Measurements from ENCODE around the gene PARVB.
"Not testable (repeated sequence)": the region's sequence is repeated elsewhere in the genome, so short reads cannot be mapped to it uniquely, and the experiment has no call there.

Gene PARVB

DNA sequence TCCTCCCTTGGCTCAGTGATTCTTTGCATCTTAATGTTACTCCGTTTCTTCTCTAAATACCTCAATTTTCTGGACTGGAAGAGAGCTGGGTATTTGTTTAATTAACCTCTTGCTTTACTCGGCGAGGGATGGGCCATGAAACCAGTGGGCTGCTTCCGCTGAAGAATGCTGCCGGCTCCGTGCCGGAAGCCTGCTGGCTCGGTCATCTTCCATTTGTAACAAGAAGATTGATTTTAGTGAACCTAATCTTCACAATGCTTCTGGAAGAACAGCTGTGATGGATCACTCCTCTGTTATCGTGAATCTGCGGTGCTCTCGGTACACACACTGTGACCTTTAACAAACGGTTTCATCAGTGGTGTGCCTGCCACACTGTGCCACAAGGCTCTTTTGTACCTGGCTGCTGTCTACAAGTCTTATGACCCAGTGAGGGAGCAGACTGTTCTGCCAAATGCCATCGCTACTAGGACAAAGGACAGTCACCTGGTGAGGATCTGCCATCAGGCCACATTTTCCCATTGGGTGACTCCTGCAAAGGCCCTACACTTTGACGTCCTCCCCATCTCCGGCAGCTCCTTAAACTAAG lies 25.3 kb upstream of the PARVB start:
- DNase-seq = no peak

DNA sequence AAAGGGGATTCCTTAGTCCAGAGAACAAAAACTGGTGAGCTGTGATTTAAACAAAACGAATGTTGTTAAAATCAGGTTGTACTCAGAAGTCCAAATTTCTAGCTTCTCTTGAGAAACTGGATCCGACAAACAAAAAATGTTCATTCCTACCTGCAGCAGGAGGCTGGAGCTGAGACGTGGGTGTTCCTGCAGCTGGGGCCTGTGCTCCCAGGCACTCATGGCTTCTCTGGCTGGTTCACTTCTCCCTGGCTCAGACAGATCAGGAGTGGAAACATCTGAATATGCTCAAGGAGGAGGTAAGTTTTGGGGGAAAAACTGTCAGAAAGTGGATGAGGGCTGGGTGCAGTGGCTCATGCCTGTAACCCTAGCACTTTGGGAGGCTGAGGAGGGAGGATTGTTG lies 24.7 kb upstream of the PARVB start:
- no peak for DNase-seq

DNA sequence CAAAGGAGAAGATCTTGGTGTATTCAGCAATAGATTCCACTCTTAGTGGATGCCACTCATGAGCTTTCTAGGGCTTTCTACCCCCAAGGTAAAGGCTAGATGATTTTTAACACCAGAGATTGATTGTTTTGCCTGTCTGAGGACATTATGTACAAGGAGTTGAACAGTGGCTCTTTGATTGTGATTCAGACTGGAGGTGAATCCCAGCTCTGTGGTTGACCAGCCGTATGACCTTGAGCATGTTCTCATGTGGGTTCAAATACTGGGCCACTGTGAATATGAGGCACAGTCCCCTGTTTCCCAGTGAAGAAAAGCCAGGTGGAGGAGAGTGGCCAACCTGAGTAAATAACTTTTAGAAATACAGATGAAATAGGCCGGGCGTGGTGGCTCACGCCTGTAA lies 24.0 kb upstream of the PARVB start:
- no peak for DNase-seq

DNA sequence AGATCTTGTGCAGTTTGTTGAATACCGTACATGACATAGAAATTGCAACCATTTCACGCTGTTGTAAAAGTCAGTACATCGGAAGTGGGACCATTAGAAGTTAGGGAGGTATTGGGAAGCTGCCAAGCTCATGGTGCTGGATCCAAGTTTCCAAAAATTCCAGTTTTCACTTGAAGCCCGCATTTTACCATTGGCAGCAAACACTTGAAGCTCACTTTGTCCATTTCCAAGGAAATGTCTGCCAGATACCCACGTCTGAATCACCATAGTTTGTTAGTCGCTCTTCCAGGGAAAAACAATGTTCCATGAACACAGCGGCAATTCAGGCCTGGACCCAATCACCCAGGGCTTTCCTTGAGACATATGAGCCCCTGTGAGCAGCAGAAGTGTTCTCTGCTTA lies 22.6 kb upstream of the PARVB start:
- DNase-seq = no peak

DNA sequence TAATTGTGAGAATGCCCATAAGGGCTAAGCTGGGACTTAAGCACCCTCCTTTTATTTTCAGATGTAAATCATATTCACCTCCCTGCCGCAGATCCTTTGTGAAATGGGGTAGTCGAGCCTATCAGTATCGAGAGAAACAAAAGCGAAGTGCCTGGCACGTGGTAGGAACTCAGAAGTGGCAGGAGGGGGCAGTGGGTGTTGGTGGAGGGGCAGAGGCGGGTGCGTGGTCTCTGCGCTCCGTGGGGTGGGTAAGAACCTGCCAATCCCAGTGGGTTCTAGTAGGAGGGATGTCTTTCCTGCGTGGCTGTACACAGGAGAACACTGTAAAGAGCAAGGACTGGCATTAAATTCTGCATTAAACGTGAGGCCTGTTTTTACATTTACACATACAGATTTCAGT lies 21.8 kb upstream of the PARVB start:
- no peak for DNase-seq

DNA sequence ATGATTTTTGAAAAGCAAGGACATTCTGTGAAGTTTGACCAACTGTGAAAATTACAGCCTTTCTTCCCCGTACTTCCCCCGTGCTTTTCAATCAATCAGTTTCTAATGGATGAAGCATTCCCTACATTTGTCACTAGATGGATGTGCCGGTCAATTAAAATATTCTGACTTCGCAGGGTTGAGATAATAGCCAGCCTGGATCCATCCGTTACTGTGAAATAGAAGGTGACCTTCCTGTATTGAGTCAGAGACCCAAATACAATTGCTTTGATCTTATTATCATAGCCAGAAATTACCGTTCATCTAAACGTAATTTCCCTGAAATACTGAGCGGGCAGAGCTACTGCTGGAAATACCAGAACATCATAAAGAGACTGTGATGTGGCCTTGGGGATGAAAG lies 21.1 kb upstream of the PARVB start:
- no peak for DNase-seq

DNA sequence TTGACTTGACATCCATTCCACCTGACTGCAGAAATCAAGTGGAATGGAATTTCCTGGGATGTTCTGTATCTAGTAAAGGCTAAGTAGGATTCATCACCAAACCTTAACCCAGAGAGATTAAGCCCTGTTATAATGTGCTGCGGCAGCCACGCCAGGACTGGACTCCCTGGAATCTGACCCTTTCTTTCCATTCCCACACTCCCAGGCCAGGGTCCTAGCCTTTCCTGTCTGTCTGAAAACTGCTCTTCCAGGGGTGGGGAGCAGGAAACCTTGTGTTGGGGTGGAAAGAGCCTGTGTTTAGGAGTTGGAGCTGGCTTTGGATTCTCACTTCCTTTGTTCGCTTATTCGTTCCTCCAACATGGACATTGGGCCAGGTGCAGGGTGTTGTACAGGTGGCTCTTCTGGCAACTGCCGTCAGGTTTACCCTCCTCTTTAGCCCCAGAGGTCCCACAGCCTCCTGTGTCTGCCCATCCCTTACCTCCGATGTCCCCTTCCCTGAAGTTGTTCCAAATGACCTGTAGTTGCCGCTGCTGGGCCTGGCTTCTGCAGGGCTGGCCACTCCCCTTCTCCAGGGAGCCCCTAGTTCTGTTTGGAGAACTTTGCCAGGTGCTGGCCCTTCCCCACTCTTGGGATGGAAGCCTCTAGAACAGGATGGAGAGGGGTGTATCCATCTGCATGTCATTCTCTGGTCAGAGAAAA lies 20.5 kb upstream of the PARVB start:
- DNase-seq = no peak

DNA sequence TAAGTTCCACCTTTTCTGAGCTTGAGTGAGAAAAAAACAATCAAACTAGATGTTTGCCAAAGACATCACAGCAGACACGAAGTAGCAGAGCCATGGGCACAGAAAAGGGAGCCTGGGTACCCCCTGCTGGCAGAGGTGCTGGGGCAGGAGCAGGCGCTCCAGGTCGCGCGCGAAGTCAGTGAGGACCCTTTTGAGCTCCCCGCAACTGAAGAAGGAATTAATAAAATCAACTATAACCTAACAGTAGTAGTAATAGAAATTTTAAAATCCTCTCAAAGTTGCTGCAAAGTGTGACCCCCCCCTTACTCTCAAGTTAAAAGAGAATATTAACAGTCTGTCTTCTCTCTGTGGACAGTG lies 20.0 kb upstream of the PARVB start:
- no peak for DNase-seq

DNA sequence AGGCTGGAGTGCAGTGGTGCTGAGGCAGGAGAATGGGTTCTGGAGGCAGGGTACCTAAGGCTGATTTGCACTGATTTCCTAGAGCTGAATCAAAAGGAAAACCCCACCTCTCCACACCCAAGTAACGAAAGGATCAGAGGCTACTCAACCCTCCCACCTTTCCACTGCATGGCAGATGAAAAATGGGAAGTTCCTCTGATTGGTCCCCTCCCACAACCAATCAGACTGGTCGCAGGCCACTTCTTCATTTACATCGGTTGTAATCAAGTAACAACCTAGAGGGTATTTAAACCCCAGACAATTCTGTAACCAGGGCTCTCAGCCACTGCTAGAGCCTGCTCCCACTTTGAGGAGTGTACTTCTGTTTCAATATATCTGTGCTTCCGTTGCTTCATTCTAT lies 18.6 kb upstream of the PARVB start:
- DNase-seq = no peak

DNA sequence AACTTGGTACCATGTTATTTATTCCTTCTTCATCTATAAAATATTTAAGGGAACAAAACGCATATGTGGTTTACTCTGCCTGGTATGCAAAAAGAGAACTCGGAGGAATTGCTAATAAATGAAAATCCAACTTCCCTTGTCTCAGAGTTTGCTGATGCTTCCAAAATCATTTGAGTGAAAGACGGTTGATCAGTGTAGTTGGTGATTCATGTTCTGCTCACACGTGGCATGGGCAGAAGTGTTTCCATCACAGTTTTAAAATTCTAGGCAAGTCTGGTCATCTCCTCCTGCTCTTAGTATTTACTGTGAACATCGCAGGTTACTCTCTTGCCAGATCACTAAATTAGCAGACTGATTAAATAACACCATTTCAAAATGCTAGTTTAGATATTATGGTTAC lies 11.9 kb upstream of the PARVB start:
- DNase-seq = no peak

DNA sequence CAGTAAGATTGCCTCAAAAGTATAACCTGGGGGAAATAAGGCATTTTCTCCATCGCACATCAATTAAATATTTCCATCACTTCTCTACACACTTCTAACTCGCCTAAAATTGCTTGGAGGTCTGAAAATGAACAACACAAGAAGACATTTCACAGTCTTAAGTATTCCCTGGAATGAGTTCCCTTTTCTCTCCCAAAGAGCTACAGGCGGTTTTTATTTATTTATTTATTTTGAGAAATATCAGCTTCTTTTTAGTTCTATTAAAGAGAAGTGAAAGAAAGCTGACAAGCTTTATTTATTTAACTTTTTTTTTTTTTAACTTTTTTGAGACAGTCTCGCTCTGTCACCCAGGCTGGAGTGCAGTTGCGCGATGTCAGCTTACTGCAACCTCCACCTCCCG lies 11.5 kb upstream of the PARVB start:
- no peak for DNase-seq

DNA sequence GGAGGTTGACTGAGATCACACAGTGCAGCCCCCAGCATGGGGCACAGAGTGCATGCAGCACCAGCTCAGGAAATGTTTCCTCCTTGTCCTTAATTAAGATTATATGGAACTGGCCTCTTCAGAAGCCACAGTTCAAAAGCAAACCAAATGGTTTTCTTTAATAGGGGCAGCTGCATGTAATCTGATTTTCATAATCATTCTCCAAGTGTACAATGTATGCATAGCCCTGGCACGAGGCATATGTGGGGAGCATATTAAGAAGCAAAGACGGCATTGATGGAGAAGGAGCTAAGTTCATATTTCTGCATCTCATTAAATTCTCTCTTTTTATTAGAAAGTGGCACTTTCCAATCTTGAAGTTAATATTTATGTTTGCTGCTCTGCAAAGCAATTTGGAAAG lies 9.9 kb upstream of the PARVB start:
- no peak for DNase-seq

DNA sequence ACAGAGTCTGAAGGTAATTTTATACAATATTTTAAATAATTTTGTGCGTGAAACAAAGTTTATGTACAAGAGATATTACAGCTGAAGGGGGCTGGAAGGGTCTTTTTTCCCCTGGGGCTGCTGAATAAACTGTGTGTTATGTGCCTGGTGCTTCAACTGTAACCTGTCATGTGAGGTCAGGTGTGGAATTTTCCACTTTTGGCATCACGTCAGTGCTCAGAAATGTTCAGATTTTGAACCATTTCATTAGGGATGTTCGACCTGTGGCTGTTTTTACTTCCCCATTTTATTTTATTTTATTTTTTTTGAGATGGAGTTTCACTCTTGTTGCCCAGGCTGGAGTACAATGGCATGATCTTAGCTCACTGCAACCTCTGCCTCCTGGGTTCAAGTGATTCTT lies 7.5 kb upstream of the PARVB start:
- DNase-seq = not testable (repeated sequence)

DNA sequence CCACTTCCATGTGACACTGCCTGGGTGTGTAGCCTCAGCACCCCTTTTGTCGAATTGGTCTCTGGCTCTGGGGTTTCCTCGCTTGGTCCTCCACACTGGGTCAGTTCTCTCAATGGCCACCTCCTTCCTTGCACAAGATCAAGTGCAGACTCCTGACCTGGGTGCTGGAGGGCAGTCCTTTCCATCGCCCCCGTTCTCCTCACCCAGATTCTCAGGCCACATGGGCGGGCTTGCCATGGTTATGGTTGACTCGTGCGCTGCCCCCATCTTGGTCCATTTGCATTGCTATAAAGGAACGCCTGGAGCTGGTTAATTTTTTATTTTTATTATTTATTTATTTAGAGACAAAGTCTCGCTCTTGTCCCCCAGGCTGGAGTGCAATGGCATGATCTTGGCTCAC lies 5.5 kb upstream of the PARVB start:
- no peak for DNase-seq

DNA sequence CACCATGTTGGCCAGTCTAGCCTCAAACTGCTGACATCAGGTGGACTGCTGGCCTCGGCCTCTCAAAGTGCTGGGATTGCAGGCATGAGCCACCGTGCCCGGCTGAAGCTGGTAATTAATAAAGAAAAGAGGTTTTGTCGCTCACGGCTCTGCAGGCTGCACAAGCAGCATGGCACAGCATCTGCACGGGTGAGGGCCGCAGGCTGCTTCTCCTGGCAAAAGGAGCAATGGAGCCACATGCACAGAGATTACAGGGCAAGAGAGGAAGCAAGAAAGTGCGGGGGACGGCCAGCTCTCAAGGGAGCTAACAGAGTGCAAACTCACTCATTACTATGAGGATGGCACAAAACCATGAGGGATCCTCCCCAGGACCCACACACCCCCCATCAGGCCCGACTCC lies 4.7 kb upstream of the PARVB start:
- DNase-seq = no peak

DNA sequence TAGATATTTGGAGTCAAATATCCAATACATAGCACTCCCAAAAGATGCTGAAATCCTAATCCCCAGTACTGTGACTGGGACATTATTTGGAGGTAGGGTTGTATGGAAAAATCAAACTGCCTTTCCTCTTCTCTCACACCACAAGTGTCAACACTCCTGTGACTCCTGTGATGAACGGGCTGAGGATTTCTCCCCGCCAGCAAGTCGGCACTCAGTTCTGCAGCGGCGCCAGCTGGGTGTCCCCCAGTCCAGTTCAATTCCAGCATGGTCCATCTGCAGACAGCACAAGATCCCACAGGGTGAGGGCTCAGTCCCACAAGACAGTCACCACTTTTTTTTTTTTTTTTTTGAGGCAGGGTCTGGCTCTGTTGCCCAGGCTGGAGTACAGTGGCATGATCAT lies 4.3 kb upstream of the PARVB start:
- no peak for DNase-seq

DNA sequence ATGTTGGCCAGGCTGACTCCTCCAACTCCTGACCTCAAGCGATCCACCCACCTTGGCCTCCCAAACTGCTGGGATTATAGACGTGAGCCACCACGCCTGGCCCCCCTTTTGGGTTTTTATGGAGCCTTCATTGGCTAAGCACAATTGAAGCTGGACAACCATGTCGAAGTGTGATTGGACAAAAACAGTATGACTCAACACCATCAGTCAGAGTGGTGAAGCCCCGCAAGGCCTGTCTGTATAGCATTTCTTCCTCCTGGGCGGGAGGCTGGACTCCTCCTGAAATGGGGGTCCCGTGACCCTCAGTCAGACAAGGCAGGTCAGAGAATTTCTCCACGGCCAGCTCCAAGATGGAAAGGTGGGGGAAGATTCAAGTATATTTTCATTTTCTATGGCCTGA lies 3.1 kb upstream of the PARVB start:
- no peak for DNase-seq

DNA sequence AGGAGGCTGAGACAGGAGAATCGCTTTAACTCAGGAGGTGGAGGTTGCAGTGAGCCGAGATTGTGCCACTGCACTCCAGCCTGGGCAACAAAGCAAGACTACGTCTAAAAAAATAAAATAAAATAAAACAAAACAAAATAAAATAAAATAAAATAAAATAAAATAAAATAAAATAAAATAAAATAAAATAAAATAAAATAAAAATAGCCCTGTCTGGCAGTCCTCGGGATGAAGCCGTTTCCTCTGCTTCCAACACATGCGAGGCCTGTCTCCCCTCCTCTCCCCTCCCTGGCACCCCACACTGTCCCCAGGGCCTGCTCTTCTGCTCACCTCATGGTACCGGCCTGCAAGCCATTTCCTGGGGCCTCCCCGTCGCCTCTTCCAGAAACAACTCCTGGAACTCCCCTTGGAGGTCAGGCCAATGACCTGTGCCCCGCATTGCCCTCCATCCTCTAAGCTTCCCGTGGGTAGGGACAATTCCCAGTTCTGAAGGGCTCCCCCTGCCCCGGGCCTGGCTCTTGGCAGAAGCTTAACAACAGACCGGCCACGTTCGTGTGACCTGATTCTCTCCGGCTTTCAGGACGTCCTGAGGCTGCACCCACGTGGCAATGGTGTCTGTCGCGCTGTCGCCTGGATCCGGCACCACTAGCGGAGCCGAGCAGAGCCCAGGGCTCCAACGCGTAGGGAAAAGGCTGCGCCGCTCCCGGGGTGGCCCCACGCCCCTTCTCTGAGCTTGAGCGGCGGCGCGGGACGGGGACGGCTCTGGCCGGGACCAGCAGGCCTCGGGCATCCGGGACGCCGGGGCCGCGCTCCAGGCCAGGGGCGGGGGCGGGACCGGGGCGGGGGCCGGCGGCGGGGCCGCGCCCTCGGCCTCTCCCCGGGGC lies 456 bp upstream of the PARVB start:
- DNase-seq = no peak

DNA sequence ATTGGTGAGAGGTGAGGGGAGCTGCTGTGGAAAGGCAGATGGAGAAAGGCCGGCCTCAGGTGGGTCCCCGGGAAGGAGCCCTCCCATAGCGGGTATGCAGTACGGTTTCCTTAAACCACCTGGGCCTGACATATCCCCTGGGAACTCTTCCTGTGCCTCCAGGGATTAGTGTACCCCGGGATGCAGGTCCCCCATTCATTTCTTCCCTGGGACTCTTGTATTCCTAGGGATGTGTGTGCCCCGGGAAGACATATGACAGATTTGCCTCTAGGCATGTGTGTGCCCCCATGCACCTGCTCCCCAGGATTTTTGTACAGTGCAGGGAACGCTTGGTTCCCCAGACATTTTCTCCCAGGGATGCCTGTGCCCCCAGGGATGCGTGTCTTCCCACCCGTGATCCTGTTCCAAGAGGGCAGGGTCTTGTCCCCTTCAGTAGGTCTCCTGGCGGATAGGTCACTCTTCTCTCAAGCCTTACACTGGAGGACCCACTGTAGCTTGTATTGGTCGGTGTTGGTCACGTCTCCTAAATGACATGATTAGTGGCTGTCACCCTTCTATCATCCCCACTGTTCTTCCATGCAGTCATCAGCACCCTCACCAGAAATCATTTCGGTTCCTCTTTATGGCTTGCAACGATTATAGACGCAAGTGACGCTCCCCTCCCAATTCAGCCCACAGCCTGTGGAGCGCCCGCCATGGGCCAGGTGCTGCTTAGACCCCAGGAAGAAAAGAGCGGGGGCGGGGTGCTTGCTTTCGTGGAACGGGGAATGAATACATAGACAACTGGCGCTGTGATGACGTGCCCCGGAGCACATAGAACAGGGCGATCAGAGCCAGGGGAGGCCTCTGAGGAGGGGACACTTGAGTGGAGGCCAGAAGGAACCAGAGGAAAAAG lies 1.3 kb downstream of the PARVB start:
- no peak for DNase-seq

DNA sequence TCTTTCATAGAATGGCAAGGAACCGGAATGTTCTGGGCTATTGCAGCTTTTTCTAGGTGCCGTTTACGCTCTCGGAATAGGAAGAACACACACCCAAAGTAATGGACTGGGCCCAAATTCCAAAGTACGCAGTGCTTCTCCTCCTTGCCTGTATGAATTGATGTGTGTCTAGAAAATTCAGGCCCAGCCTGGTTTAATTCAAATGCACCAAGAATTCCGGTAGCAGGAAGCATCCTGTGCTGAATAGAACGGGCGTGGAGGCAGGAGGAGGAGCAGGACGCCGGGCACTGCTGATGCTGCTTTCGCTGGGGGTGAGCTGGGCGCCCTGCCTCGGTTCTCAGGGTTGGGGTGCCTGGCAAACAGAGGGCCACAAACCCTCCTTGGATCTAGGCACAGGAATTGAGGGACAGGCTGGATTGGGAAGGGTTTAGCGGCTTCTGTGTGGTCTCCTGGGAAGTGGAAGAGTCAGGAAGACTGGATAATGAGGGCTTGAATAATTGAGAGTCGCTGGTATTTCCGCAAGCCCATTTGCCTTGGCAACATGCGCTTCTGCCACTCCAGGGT lies 2.0 kb downstream of the PARVB start:
- no peak for DNase-seq

DNA sequence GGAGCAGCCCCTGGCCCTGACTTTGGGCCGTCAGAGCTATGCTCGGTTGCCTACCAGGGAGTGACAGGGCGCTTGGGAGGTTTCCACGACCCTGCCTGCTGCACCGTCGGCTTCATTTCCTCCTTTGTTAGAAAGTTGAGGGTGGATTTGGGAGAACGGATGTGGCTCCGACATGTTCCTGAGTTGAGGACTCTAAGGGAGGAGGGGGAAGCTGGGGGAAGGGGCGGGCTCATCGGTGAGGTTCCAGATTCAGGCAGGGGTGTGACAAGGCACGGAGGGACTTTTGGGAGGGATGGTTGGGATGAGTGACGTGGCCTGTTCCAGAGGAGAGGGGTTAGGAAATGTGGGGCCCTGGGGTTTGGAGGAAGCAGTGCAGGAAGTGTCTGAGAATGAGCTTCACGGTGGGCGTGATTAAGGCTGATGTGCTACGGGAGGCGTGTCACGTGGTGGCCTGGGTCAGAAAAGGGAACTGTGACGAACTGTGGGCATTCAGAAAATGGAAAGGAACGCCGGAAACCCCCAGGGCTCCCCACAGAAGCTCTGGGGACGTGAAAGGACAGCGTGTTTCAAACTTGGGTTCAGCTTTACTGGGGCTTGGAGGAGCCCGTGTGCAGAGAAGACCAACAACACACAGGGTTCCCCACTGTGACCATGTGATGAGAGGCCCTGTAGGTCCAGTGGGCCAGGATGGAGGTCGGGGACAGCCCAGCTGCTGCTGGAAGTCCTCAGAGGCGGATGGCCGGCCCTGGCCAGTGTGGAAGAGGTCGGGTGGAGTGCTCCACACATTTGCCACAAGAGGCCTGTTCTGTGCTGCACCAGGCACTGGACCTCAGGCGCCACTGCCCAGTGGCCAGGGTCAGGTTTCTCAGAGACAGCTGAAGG lies 2.8 kb downstream of the PARVB start:
- DNase-seq = no peak

DNA sequence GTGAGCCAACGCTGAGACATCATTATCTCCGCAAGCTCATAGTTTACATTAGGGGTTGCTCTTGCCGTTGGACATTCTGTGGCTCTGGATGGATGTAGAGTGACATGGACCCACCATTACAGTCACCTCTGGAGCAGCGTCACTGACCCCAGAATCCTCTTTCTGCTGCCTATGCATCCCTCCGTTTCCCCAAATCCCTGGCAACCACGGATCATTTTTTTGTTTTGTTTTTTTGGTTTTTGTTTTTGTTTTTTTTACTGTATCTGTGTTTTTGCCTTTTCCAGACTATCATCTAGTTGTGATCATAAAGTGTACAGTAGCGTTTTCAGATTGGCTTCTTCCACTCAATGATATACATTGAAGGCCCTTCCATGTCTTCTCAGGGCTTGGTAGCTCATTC lies 4.0 kb downstream of the PARVB start:
- DNase-seq = no peak

All from effector CD8-positive, alpha-beta T cell (primary cell).